GM19372 (cell line): ENCODE results near the gene MAPK4.

Source experiments
- ATAC-seq: cut with Tn5 transposase; IDR thresholded peaks from one replicate; pipeline ENCODE4 v1.9.1; 2021; ENCODE audit warnings: mild to moderate bottlenecking, low read depth, moderate library complexity; ENCODE audit not compliant: unreplicated experiment

The MAPK4 gene

GRCh38 chr18:50707855-50708469 is 148.1 kb downstream of the MAPK4 start:
- ATAC-seq: no peak

GRCh38 chr18:50709193-50709592 is 149.3 kb downstream of the MAPK4 start:
- ATAC-seq: no peak

- ATAC-seq: no peak
Measured at GRCh38 chr18:50711386-50711785, 151.5 kb downstream of the MAPK4 start.

GRCh38 chr18:50715919-50716318 is 156.0 kb downstream of the MAPK4 start:
- ATAC-seq: no peak

GRCh38 chr18:50716902-50717301 is 157.0 kb downstream of the MAPK4 start:
- ATAC-seq: no peak

- no peak for ATAC-seq
Measured at GRCh38 chr18:50717563-50717962, 157.7 kb downstream of the MAPK4 start.

- ATAC-seq: no peak
Measured at GRCh38 chr18:50719471-50720324, 159.8 kb downstream of the MAPK4 start.

GRCh38 chr18:50720325-50720674 is 160.4 kb downstream of the MAPK4 start:
- ATAC-seq: no peak

- no peak for ATAC-seq
Measured at GRCh38 chr18:50721006-50721405, 161.1 kb downstream of the MAPK4 start.

- no peak for ATAC-seq
Measured at GRCh38 chr18:50721451-50722120, 161.7 kb downstream of the MAPK4 start.

- ATAC-seq: no peak
Measured at GRCh38 chr18:50722311-50722710, 162.4 kb downstream of the MAPK4 start.

- ATAC-seq: no peak
Measured at GRCh38 chr18:50724751-50725151, 164.9 kb downstream of the MAPK4 start.

GRCh38 chr18:50726960-50727589 is 167.2 kb downstream of the MAPK4 start:
- ATAC-seq: peak; percentile 43

GRCh38 chr18:50727721-50728471 is 168.0 kb downstream of the MAPK4 start:
- ATAC-seq: no peak

GRCh38 chr18:50729376-50729775 is 169.5 kb downstream of the MAPK4 start:
- ATAC-seq: no peak

- ATAC-seq: no peak
Measured at GRCh38 chr18:50729986-50730385, 170.1 kb downstream of the MAPK4 start.

- no peak for ATAC-seq
Measured at GRCh38 chr18:50734342-50734741, 174.5 kb downstream of the MAPK4 start.

- no peak for ATAC-seq
Measured at GRCh38 chr18:50734886-50735285, 175.0 kb downstream of the MAPK4 start.

- no peak for ATAC-seq
Measured at GRCh38 chr18:50737127-50737526, 177.2 kb downstream of the MAPK4 start.

- ATAC-seq: no peak
Measured at GRCh38 chr18:50738098-50738757, 178.3 kb downstream of the MAPK4 start.
